Measurements from ENCODE around the gene HSPA12A.

- TF ChIP-seq POLR2A (IDR thresholded peaks at IDR 0.05) (no peak), CTCF (IDR thresholded peaks at IDR 0.05) (no peak), EP300 (IDR thresholded peaks at IDR 0.05) (no peak)
Measured at GRCh38 chr10:116747325-116747724, 5.0 kb upstream of the HSPA12A start.
